ENCODE results near the gene STRA8.
"Not testable (repeated sequence)": the region's sequence is repeated elsewhere in the genome, so short reads cannot be mapped to it uniquely, and the experiment has no call there.

STRA8 gene

GRCh38 chr7:135204876-135205275 is 28.8 kb upstream of the STRA8 start:
- DNase-seq (ENCODE audit: low read depth in 2 of 2) = no peak

- DNase-seq (ENCODE audit: low read depth in 2 of 2) = no peak
These were observed 27.8 kb upstream of the STRA8 start for GRCh38 chr7:135205850-135206249.

GRCh38 chr7:135206941-135207391 is 26.7 kb upstream of the STRA8 start:
- DNase-seq (ENCODE audit: low read depth in 2 of 2) = no peak

DNA sequence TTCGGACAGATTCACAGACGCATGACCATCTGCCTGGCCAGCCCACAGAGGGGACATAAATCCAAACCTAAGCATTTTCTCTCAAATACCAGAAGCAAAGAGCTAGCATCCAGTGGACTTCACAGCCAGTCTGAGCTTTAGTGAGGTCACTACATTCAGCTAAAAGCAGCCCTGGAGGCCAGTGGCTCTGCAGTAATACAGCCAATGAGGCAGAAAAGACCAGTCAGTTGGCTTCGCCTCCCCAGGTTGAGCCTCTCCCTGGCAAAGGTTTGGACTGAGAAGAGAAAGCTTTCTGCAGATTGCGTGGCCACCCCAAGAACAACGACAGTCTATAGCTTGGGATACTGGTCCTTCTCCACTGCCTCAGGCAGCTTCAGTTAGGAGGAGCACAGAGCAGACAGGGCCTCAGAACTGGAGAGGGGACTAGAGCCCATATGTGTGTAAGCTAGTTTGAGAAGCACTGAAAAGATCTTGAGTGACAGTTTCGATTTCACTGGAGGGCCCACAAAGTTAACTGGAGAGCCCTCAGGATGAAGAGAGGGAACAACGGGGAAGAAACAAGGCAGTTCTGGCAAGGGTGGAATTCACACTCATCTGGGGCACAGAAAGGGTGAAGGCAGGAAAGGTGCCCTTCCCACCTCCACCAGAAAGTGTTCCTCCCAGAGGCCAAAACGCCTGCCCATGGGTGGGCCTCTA is 26.1 kb upstream of the STRA8 start:
- no peak for DNase-seq (ENCODE audit: low read depth in 2 of 2)

DNA sequence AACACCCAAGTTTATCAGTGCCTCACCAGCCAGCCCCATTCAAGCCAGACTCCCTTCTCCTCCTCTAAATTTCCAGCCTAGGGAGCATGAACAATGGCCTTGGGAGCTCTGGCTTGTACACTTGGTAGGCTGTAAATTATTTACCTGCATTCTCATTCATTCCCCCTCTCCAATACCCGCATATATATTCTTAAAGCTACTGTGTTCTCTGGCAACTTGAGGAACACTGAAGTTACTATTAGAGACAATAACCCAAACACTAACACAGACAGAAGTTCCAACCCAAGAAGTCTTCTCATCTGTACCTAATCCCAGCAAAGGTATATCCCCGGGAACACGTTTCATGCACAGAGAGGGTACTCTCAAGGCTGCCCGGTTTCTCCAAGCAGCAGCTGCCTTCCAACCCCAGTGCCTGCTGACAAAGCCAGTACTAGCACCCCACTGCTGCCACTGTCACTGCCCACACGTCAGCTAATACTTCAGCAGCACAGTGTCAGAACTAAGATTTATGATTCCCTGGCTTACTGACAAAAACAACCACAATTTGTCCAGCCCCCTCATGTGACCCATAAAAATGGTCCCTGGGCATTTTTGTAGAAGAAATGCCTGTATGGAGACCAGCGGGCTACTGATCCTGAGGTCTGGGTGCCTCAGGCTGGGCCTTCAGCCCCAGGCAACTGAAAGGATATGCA is 25.4 kb upstream of the STRA8 start:
- DNase-seq (ENCODE audit: low read depth in 2 of 2) = no peak

GRCh38 chr7:135209225-135209834 is 24.3 kb upstream of the STRA8 start:
- no peak for DNase-seq (ENCODE audit: low read depth in 2 of 2)

- peak in 1 of 2 donors; percentile 3 for DNase-seq (ENCODE audit: low read depth in 2 of 2)
These were observed 22.8 kb upstream of the STRA8 start for GRCh38 chr7:135210888-135211178.

DNA sequence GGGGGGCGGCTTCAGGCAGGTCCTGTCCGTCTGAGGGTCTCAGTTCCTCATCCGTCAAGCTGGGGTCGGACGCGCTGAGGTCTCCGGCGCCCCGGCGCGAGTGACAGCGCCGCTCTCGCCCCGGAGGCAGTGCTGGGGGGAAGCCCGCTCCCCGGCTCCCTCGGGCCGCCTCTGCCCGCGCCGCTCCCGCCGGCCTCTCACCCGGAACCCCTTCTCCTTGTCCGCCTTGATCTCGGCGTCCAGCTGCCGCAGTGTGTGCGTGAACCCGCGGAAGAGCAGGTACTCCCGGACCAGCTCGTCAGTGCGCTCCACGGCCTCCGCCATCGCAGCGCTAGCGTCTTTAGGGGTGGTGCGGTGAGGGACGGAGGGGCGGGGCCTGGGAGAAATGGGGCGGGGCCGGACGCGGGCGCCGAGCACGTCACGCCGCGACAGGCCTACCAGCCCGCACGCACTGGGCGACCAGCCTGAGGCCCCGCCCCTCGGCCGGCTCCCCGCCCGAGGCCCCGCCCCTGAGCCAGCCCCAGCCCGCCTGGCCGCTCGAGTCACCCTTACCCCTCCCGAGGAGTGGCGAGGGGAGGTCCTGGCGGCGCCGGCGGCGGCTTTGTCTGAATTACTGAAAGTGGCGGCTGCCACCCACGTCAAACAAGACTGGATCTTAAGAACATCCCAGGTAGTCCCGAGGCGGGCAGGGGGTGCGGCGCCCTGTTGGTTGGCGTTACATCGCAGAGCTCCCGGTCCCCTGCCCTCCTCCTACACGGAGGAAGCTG is 22.3 kb upstream of the STRA8 start, which contains the start of gene WDR91:
Gene WDR91 (minus strand): TSS at position 348 of the 767 bp plus-strand sequence. CDS start 24 bp downstream, at position 324.
- DNase-seq (ENCODE audit: low read depth in 2 of 2) = peak; percentile 90 to 96

GRCh38 chr7:135211946-135212685 is 21.5 kb upstream of the STRA8 start:
- not testable (repeated sequence) for DNase-seq (ENCODE audit: low read depth in 2 of 2)

DNA sequence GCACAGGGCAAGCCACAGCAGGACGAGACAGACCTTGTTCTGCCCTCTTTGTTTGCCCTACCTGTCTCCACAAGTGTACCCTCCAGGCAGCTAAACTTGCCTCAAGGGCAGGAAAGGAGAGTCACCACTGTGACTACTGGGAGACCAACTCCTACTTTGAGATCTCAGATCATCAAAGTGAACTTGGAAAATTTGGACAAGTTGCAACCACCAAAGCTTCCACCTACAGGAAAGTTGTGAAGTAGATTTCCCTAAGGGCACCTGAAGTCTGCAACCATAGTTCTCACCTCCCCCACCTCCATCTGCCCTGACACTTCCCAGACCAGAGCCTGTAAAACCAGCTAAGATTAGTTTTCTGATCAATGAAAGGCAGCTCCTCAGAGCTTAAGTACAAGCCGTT is 19.8 kb upstream of the STRA8 start:
- no peak for DNase-seq (ENCODE audit: low read depth in 2 of 2)

GRCh38 chr7:135215180-135215579 is 18.5 kb upstream of the STRA8 start:
- no peak for DNase-seq (ENCODE audit: low read depth in 2 of 2)

DNA sequence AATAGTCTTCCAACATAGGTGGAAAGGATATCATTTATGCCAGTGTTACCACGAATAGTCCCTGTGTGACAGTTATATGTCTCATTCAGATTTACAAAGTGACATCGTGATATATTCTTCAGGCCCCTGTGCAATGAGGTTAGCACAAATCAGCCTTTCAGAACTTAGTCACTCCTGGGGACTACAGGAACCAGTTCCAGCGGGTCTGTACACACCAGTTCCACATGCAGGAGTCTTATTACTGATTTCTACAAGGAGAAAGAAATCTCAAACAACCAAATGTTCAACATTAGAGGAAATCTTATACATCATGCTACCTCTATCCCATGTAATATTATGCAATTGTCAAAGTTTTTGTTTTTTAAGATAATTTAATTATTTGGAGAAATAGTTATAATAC is 17.9 kb upstream of the STRA8 start:
- no peak for DNase-seq (ENCODE audit: low read depth in 2 of 2)

GRCh38 chr7:135217645-135218509 is 15.8 kb upstream of the STRA8 start:
- no peak for DNase-seq (ENCODE audit: low read depth in 2 of 2)

GRCh38 chr7:135224027-135224426 is 9.6 kb upstream of the STRA8 start:
- DNase-seq (ENCODE audit: low read depth in 2 of 2) = no peak

DNA sequence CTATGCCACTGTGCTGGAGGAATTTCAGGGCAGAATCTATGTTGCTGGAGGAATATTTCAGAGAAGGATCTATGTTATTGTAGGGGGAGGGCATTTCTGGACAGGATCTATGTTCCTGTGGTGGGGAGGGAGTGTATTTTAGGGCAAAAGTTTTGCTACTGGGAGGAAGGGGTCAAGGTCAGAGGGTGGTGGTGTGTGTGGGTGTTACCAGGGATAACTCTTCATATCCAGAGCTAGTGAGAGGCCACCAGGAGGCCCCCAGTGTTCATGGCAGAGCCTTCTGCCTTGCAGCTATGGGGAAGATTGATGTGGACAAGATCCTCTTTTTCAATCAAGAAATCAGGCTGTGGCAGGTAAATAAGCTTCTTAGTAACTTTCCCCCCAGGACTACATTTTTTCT is 2.0 kb upstream of the STRA8 start:
- no peak for DNase-seq (ENCODE audit: low read depth in 2 of 2)

- no peak for DNase-seq (ENCODE audit: low read depth in 2 of 2)
These were observed 1.6 kb upstream of the STRA8 start for GRCh38 chr7:135232087-135232486.

DNA sequence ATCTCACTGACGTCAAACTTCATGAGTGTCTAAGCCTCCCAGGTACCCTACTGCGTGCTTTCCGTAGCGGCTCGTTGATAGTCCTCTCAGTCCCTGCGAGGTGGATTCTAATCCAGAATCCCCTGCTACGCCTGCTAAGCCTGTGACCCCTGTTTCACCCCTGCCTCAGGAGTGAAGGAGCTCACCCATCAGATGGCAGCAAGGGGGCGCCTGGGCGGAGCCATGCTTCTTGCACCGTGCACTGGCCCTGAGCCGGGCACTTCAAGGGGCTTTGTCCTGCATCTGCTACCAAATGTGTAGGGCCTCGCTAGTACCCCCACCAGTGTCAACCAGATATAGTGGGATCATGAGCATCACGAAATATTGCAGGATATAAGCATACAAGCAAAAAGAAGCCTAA is 918 bp upstream of the STRA8 start:
- DNase-seq (ENCODE audit: low read depth in 2 of 2) = no peak

DNA sequence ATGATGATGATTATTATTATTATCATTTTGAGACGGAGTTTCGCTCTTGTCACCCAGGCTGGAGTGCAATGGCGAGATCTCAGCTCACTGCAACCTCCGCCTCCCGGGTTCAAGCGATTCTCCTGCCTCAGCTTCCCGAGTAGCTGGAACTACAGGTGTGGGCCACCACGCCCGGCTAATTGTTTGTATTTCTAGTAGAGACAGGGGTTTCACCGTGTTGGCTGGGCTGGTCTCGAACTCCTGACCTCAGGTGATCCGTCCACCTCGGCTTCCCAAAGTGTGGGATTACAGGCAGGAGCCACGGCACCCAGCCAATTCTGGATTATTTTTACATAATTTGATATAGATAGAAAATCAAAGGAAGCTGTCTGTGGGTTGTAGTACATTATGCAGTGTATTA is 457 bp downstream of the STRA8 start:
- not testable (repeated sequence) for DNase-seq (ENCODE audit: low read depth in 2 of 2)

DNA sequence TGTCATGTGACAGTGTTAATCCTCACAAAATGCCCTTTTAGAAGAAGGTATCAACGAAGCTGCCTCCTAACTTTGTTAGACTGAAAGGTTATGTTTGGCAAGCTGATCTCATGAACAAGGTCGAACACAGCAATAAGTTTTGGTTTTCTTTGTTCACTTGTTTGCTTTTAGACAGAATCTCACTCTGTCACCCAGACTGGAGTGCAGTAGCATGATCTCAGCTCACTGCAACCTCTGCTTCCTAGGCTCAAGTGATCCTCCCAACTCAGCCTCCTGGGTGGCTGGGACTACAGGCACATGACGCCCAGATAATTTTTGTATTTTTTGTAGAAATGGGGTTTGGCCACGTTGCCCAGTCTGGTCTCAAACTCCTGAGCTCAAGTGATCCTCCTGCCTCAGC is 1.1 kb downstream of the STRA8 start:
- no peak for DNase-seq (ENCODE audit: low read depth in 2 of 2)

DNA sequence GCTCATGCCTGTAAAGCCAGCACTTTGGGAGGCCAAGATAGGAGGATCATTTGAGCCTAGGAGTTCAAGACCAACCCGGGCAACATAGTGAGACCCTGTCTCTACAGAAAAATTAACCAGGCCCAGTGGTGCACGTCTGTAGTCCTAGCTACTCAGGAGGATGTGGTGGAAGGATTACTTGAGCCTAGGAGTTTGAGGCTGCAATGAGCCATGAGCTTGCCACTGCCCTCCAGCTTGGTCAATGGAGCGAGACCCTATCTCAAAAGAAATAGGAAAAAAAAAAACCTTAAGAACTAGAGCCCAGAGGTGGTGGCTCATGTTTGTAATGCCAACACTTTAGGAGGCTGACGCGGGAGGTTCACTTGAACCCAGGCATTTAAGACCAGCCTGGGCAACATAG is 2.2 kb downstream of the STRA8 start:
- no peak for DNase-seq (ENCODE audit: low read depth in 2 of 2)

DNA sequence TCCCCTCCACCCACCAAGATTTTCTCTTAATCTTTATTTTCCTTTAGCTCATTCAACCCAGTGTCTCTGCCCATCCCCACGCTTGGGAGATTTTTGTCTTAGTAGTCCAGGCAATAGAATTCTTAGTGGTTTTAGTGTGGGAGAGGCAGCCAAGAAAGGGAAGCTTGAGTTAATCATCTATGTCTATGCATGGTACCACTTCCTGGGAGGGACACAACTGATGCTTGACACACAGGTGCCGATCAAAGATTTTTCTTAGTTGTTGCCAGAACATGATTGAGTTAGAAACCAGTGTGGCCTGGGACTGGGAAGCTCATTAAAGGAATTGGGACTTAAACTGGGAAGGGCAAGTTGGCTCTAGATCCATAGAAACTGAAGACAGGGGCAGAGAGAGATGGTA is 3.1 kb downstream of the STRA8 start:
- no peak for DNase-seq (ENCODE audit: low read depth in 2 of 2)

All from stimulated activated CD8-positive, alpha-beta memory T cell treated with anti-CD3 and anti-CD28 coated beads, Interleukin-7, amount 100 ng/mL, for 4 hours (primary cell).